ENCODE results near the gene APOL3. TPM values are rescaled to one million over a fixed set of nuclear protein-coding genes. Genes with fewer than 3 reads are reported as not detected.
"Not testable (repeated sequence)": the region's sequence is repeated elsewhere in the genome, so short reads cannot be mapped to it uniquely, and the experiment has no call there.

The APOL3 gene
- total RNA-seq, 1 donor from 2014 or later = not detected

DNA sequence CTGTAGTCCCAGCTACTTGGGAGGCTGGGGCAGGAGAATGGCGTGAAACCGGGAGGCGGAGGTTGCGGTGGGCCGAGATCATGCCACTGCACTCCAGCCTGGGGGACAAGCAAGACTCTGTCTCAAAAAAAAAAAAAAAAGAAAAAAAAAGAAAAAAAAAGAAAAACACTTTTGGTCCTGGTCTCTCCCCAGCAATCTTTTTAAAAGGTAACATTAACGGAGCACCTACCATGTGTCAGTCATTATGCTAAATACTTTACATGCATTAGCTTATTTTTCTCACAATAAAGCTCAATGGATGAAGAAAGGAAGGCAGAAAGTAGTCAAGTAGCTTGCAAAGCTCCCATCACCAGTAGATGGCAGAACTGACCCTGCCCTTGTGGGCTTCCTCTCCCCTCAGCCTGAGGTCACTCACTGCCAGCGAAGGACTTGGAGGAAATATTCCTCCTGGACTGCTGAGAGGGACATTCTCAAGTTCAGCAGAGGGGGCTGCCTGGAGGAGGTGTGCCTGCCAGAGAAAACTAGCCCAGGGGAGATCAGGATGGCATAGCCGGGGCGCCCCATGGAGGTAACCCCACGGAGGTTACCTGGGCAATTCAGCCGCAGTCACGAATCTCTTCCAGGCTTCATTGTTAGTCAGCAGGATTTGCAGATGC is 15.5 kb downstream of the APOL3 start:
- Mint-ChIP-seq H3K4me3 (no peak overlapping the region), H3K9me3 (no peaks in the 10 kb centered on the region), H3K27me3 (ENCODE audit: low read depth) (no peaks in the 10 kb centered on the region), H3K4me1 (peaks cover 20% of the 10 kb centered on the region), H3K36me3 (ENCODE audit: low read depth) (no peaks in the 10 kb centered on the region), H3K27ac (ENCODE audit: unreplicated experiment) (no peak overlapping the region)
- TF ChIP-seq, protein P1, sequence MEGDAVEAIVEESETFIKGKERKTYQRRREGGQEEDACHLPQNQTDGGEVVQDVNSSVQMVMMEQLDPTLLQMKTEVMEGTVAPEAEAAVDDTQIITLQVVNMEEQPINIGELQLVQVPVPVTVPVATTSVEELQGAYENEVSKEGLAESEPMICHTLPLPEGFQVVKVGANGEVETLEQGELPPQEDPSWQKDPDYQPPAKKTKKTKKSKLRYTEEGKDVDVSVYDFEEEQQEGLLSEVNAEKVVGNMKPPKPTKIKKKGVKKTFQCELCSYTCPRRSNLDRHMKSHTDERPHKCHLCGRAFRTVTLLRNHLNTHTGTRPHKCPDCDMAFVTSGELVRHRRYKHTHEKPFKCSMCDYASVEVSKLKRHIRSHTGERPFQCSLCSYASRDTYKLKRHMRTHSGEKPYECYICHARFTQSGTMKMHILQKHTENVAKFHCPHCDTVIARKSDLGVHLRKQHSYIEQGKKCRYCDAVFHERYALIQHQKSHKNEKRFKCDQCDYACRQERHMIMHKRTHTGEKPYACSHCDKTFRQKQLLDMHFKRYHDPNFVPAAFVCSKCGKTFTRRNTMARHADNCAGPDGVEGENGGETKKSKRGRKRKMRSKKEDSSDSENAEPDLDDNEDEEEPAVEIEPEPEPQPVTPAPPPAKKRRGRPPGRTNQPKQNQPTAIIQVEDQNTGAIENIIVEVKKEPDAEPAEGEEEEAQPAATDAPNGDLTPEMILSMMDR (conservative IDR thresholded peaks at IDR 0.05) = peak; percentile 83
- peak; percentile 49 for DNase-seq (ENCODE audit: low read depth, low spot score)

DNA sequence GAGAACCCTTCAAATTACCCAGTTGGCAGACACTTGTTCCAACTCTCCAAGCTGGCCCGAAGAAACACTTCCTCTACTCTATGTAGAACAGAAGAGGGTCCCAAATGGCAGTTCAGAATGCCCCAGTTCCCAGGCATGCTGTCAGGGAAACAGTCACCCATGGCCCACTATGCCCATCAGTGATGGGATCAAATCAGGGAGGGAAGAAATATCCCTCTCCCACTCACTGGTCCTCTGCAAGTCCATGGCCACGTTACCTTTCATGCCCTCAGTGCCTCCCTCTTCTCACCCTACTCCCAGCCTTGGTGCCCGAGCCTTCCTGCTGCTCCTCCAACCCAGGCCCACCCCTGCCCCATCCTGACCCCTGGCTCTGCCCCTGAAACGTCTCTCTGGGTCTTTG is 16.6 kb downstream of the APOL3 start:
- peaks cover 20% of the 10 kb centered on the region for H3K4me1 Mint-ChIP-seq
- no peaks in the 10 kb centered on the region for H3K36me3 Mint-ChIP-seq (ENCODE audit: low read depth)
- no peak for DNase-seq (ENCODE audit: low read depth, low spot score)
- no peaks in the 10 kb centered on the region for H3K27me3 Mint-ChIP-seq (ENCODE audit: low read depth)
- no peak overlapping the region for H3K4me3 Mint-ChIP-seq
- TF ChIP-seq, protein P1 (conservative IDR thresholded peaks at IDR 0.05) = no peak
- no peaks in the 10 kb centered on the region for H3K9me3 Mint-ChIP-seq
- no peak overlapping the region for H3K27ac Mint-ChIP-seq (ENCODE audit: unreplicated experiment)

DNA sequence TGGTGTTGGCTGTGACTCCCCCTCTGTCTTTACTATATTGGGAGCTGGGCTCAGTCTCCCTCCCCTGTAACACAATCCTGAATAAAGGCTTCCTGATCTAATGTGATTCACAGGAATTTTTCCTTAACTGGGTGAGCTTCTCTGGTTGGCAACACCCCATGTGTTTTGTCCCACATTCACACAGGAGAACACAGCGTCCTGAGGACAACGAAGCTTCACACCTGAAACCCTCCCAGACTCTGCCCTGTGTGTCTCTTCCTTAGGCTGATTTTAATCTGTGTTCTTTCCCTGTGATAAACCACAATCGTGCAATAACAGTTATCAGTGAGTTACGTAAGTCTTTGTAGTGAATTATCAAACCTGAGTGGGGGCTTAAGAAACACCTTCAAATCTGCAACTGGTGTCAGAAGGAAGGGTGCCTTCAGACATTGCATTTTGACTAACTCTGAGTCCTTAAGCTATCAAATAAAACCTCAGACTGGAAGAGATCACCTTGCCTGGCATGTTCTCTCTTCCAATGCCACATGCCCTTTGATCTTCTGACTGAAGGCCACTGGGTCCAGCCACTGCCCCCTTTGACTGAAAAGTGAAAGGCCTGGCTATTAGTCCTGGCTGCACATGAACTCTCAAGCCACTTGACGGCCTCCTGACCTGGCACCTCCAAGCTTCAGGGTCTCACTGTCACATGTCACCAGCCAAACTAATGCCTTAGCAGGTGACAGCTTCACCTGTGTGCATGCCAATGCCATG is 17.3 kb downstream of the APOL3 start:
- TF ChIP-seq, protein P1 (conservative IDR thresholded peaks at IDR 0.05) = no peak
- Mint-ChIP-seq H3K36me3 (ENCODE audit: low read depth) (no peaks in the 10 kb centered on the region), H3K27ac (ENCODE audit: unreplicated experiment) (no peak overlapping the region), H3K4me3 (no peak overlapping the region), H3K27me3 (ENCODE audit: low read depth) (no peaks in the 10 kb centered on the region), H3K4me1 (peaks cover 20% of the 10 kb centered on the region), H3K9me3 (no peaks in the 10 kb centered on the region)
- DNase-seq (ENCODE audit: low read depth, low spot score) = no peak

DNA sequence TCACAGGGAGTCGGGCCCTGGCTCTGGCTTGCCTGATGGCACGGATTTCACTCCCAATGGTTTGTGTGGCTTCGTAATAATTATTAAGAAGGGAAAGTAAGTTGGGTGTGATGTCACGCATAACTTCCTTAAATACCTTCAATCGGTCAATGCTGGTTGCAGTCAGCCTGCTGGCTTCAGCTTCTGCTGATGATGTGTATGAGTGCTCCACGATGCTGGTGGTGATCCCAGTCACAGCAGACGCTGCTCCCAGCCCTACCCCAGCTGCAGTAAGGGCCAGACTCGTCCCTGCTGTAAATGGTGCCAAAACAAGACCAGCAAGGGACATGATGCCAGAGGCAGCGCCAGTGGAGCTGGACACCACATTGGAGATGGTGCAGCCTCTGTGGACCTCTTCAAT is 19.1 kb downstream of the APOL3 start:
- peaks cover 8% of the 10 kb centered on the region for H3K4me1 Mint-ChIP-seq
- TF ChIP-seq, protein P1 (conservative IDR thresholded peaks at IDR 0.05) = no peak
- H3K9me3 Mint-ChIP-seq = no peaks in the 10 kb centered on the region
- DNase-seq (ENCODE audit: low read depth, low spot score) = no peak
- H3K27ac Mint-ChIP-seq (ENCODE audit: unreplicated experiment) = no peak overlapping the region
- no peak overlapping the region for H3K4me3 Mint-ChIP-seq
- H3K36me3 Mint-ChIP-seq (ENCODE audit: low read depth) = no peaks in the 10 kb centered on the region
- H3K27me3 Mint-ChIP-seq (ENCODE audit: low read depth) = no peaks in the 10 kb centered on the region

DNA sequence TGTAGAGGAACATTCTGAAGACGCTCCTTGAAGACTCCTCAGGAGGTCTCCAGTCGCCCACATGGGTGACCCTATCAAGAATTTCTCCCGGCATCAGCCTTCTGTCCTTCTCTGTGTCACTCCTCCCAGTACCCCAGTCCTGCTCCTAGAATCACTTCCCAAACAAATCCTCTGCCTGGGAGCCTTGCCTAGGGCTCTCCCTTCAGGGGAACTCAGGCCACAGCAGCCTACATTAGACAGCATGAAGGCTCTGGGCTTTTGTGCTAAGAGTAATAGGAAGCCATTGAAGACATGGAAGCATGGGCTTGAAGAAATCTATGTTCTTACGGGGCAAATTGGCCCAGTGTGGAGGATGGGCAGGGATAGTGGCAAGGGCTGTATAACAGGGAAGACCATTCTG is 21.8 kb downstream of the APOL3 start:
- H3K9me3 Mint-ChIP-seq; H3K4me3 Mint-ChIP-seq; H3K27ac Mint-ChIP-seq (ENCODE audit: unreplicated experiment); H3K27me3 Mint-ChIP-seq (ENCODE audit: low read depth); H3K36me3 Mint-ChIP-seq (ENCODE audit: low read depth); DNase-seq (ENCODE audit: low read depth, low spot score); H3K4me1 Mint-ChIP-seq: not testable (repeated sequence)

DNA sequence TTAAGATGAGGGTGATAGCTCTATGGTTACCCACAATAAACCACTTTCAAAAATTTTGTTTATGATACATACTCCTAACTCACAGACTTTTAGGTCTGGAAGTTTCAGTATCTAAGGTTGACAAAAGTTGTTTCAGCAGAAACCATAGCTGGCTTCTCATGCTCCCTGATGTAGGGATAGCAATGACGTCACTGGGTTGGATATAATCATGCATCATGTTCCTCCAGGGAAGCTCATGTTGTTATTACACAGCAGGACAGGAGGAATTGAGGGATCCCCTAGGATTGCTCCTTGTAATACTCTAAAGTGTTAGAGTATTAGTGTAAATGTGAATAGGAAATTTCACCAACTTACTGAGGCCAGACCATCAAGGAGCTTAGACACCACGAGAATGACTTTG is 23.6 kb downstream of the APOL3 start:
- Mint-ChIP-seq H3K27me3 (ENCODE audit: low read depth) (peaks cover 7% of the 10 kb centered on the region), H3K36me3 (ENCODE audit: low read depth) (no peaks in the 10 kb centered on the region), H3K4me1 (no peaks in the 10 kb centered on the region), H3K27ac (ENCODE audit: unreplicated experiment) (no peak overlapping the region), H3K4me3 (no peak overlapping the region), H3K9me3 (no peaks in the 10 kb centered on the region)
- DNase-seq (ENCODE audit: low read depth, low spot score) = no peak
- TF ChIP-seq, protein P1 (conservative IDR thresholded peaks at IDR 0.05) = no peak

Measured in neural crest cell (in vitro differentiated cells).